ELF-1 (cell line): Measurements from ENCODE around the gene SPATS1.
"Not testable (repeated sequence)": the region's sequence is repeated elsewhere in the genome, so short reads cannot be mapped to it uniquely, and the experiment has no call there.

Experiments used
- DNase-seq: peaks from one replicate; pipeline ENCODE4 v3.0.0-alpha.2; 2016; ENCODE audit warnings: low read depth, low spot score

The SPATS1 gene

GRCh38 chr6:44342052-44342451, 398 bp upstream of the SPATS1 start:
- no peak for DNase-seq

DNA sequence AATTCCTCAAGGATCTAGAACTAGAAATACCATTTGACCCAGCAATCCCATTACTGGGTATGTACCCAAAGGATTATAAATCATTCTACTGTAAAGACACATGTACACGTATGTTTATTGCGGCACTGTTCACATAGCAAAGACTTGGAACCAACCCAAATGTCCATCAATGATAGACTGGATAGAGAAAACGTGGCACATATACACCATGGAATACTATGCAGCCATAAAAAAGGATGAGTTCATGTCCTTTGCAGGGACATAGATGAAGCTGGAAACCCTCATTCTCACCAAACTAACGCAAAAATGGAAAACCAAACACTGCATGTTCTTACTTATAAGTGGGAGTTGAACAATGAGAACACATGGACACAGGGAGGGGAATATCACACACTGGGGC, 4.4 kb downstream of the SPATS1 start:
- not testable (repeated sequence) for DNase-seq

GRCh38 chr6:44349904-44350649, 7.6 kb downstream of the SPATS1 start:
- DNase-seq: peak; percentile 44

DNA sequence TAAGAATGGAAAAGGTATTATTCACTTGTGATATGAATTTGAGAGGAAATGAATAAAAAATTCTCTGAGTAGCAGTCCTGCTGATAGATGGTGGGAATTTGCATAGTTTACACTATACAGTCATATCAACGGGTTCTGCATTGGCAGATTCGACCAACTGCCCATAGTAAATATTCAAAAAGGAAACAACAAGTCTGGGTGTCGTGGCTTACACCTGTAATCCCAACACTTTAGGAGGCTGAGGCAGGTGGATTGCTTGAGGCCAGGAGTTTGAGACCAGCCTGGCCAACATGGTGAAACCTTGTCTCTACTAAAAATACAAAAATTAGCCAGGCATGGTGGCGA, 8.2 kb downstream of the SPATS1 start:
- not testable (repeated sequence) for DNase-seq

DNA sequence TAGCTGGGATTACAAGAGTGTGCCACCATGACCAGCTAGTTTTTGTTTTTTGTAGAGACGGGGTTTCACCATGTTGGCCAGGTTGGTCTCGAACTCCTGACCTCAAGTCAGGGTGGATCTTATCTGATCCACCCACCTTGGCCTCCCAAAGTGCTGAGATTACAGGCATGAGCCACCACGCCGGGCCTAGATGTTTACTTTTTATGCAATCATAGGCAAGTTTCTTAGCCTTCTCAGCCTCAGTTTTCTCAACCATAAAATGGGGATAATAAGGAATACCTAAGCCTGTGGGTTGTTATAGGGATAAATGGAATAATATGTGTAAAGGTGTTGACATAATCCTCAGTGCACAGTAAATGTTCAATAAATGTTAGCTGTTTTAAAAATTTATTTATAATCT, 9.8 kb downstream of the SPATS1 start:
- no peak for DNase-seq

- no peak for DNase-seq
Measured at GRCh38 chr6:44353336-44353735, 10.9 kb downstream of the SPATS1 start.

DNA sequence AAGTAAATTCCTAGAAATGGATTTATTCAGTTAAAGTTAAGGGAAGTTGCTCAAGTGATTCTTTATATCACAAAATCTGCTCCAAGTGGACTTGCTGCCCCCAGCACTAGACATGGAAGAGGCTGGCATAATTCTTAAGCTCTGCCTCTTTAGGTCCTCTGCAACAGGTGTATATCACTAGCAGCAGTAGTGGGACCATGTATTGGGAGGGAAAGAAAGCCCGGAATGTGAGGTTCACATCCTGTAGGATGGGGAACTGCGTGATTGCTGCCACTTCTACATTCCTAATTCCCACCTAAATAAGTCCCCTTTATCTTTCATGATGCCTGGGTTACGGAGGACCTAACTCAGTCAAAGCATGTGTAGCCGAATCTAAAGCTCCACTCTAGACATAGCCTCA, 13.2 kb downstream of the SPATS1 start:
- DNase-seq: no peak

- DNase-seq: no peak
Measured at GRCh38 chr6:44356487-44356886, 14.0 kb downstream of the SPATS1 start.

DNA sequence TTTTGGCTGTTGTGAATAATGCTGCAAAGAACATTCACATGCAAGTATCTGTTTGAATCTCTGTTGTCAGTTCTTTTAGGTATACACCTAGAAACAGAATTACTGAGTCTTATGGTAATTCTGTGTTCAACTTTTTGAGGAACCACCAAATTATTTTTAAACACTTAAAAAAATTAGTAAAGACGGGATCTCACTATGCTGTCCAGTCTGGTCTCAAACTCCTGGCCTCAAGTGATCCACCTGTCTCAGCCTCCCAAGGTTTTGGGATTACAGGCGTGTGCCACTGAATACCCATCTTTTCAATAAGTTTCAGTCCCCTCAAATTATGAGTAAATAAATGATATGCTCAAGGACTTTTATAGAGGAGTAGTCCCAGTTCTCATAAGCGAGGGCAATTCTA, 17.5 kb downstream of the SPATS1 start:
- no peak for DNase-seq

DNA sequence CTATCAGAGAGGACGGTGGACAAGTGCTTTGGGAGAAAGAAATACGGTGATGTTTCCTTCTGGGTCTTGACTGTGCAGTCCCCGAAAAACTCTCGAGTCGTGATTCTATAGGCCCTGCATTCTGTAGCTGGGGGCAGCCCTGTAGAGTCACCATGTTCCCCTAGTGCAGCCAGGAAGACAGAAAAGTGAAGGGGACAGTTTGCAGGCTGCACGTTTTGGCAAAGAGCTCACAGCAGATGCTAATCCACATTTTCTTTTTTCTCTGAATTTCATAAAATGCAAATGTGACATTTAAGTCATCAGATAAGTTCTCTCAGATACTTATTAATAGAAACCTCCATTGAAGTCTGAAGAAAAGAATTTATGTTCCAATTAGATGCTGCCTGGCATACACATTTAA, 19.5 kb downstream of the SPATS1 start:
- DNase-seq: no peak

- DNase-seq: no peak
Measured at GRCh38 chr6:44363377-44363926, 21.0 kb downstream of the SPATS1 start.

GRCh38 chr6:44366781-44367180, 24.3 kb downstream of the SPATS1 start:
- DNase-seq: no peak

GRCh38 chr6:44367681-44368080, 25.2 kb downstream of the SPATS1 start:
- no peak for DNase-seq

- DNase-seq: no peak
Measured at GRCh38 chr6:44373051-44373450, 30.6 kb downstream of the SPATS1 start.

DNA sequence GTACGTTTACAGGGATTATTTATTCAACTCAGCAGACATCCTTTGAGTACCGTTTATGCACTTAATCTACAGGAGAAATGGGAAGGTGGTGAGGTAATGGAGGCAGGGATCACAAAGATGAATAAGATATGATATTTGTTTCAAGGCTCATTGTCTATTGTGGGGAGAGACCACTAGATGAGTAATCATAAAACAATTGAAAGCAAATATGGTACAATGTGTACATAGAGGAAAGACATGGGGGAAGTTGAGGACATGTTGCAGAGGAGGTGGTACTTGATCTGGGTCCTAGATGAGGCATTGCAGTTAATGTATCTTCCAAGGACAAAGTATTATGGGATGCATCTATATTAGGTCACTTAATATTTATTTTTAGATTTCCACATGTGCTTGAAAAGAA, 31.3 kb downstream of the SPATS1 start:
- DNase-seq: no peak

DNA sequence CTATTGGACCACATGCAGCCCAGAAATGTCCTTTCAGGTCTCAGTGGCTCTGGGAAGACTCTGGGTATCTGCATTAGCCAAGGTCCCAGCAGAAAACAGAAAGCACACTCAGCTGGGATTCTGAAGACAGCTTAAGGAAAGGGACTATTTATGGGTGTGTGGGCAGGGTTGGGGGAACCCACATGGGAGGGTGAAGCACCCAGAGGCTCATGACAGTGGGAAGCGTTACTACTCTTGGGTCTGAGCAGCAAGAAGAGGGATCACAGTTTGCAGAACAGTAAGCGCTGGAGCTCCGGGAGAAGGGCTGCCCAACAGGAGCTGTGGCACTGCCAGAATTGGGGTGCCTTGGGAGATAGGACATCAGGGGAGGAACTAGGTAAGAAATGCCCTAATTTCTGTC, 32.6 kb downstream of the SPATS1 start:
- DNase-seq: no peak

DNA sequence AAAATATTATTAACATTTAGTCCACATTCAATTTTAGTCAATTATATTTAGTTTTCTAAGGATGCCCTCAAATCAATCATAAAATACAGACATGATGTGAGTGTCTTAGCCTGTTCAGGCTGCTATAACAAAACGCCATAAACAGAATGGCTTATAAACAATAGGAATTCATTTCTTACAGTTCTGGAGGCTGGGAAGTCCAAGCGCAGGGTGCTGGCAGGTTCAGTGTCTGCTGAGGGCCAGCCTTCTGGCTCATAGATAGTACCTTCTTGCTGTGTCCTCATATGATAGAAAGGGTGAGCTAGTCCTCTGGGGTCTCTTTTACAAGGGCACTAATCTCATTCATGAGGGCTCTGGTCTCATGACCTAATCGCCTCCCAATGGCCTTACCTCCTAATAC, 35.0 kb downstream of the SPATS1 start:
- no peak for DNase-seq

DNA sequence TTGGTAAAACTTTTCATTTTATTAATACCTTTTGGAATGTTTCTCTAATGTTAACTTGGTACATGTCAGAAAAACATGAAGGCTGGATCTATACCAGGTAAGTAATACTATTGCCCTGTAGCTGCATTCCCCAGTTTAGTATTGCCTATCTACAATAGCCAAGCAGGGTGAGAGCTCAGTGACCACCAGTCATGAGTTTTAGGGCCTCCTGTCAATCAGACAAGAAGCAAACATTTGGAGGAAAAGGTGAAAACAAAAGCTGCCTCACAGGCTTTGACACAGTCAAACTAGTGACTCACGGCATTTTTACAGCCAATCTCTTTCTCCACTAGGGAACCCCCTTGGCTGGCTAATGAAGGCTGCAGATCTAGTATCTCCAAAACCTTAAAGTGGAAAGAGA, 35.5 kb downstream of the SPATS1 start:
- DNase-seq: no peak

DNA sequence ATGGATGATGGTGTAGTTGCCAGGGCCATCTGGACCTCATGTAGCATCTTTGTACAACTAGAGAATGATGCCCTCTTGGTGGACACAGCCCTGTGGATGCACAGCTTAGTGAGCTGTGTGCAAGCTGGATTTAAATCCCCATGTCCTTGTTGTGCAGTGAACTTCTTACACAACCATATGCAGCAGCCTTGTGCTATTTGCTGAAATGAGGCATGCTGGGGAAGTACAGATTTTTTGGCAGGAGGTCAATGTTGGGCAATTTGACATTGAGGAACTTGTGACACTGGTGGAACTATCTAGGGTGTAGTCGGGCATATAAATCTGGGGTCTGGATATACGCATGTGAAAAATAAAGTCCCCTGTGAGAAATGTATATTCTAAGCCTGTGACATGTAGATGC, 39.3 kb downstream of the SPATS1 start:
- DNase-seq: no peak

DNA sequence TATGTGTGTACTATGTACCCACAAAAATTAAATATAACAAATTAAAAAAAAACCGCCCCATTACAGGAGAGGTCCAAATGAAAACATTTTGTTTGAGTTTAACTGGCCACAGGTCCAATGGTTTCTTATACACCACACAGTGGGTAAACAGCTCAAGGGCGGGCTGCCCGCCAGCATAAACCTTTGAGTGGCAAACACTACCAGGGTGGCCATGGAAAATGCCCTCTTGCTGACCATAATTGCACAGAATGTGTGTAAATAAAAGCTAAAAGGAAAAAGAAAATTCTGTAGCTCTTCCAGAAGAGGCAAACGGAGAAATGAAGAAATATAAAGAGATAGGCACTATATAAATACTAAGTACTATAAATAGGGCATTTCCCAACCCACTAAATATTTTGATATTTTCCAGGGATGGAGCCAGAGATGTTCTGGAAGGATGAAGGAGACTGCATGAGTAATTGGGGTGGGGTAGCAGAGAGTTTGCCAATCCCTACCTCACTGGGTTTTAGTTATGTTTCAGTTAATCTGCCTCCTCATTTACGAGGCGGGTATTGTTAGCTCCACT, 44.0 kb downstream of the SPATS1 start:
- DNase-seq: no peak

DNA sequence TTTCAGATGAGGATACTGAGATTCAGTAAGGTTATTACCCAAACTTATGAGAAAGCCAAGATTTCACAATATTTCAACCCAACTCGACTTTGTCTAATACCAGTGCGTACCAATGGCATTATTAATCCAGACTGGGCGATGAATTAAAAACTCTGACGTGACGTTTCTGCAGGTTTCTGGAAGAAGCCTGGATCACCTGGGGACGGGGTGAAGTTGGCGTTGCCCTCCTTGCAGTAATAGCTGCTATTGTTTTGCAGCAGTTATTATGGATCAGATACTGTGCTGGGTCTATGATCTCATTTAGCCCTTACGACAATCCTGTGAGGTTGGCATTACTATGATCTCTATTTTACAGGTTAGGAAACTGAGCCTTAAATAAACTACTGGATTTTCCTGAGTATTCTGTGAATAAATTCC, 44.5 kb downstream of the SPATS1 start:
- DNase-seq: no peak

GRCh38 chr6:44387346-44388134, 45.1 kb downstream of the SPATS1 start, which contains the start of gene CDC5L:
CDC5L (plus strand) TSS chr6:44387706; CDS start chr6:44387824, 118 bp downstream.
- DNase-seq: peak; percentile 99

DNA sequence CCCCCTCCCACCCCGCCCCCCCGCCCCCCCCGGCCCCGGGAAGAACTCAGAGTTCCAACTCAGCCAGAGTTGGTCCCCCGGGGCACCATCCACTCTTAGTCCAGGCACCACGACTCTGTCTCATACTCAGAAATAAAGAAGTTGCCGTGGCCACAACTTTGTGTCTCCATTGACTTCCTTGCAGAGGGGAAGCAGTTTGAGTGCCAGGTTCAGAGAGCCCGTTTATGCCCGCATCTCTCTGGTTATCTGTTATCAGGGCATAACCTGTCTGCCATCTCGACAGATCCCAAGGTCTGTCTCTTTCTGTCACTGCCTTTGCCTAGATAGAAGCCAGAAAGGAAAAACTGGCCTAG, 45.7 kb downstream of the SPATS1 start:
- DNase-seq: peak; percentile 18
